ENCODE data around the gene C12orf56. TPM values are rescaled to one million over a fixed set of nuclear protein-coding genes. Genes with fewer than 3 reads are reported as not detected.
"Not testable (repeated sequence)": the region's sequence is repeated elsewhere in the genome, so short reads cannot be mapped to it uniquely, and the experiment has no call there.

C12orf56 gene
- total and polyA plus RNA-seq, 9 donors = not detected

- intact Hi-C loops (cut with DNase I) = no loop called here
- DNase-seq = no peak
- TF ChIP-seq EP300 (IDR thresholded peaks at IDR 0.05) = no peak
- no peak for TF ChIP-seq POLR2A (IDR thresholded peaks at IDR 0.05)
- TF ChIP-seq CTCF (IDR thresholded peaks at IDR 0.05) = no peak
- Histone ChIP-seq H3K36me3 (no peaks in the 10 kb centered on the region), H3K4me1 (ENCODE audit: insufficient read depth) (peaks cover 2% of the 10 kb centered on the region), H3K27ac (no peak overlapping the region), H3K27me3 (no peaks in the 10 kb centered on the region), H3K4me3 (no peak overlapping the region), H3K9me3 (no peaks in the 10 kb centered on the region)
- 61 to 82% (median 79%) methylated on average over 2 of the region's 2 CpGs for WGBS, 3 donors
These were observed 5.1 kb downstream of the C12orf56 start for GRCh38 chr12:64385468-64385867.

- H3K4me1 ChIP-seq (ENCODE audit: insufficient read depth) = no peaks in the 10 kb centered on the region
- H3K36me3 ChIP-seq = no peaks in the 10 kb centered on the region
- no peak for DNase-seq
- no peaks in the 10 kb centered on the region for H3K27me3 ChIP-seq
- 85 to 89% (median 86%) methylated on average over 3 of the region's 3 CpGs for WGBS, 3 donors
- intact Hi-C loops (cut with DNase I) = no loop called here
- no peak overlapping the region for H3K4me3 ChIP-seq
- H3K27ac ChIP-seq = no peak overlapping the region
- no peak for TF ChIP-seq EP300 (IDR thresholded peaks at IDR 0.05)
- no peak for TF ChIP-seq POLR2A (IDR thresholded peaks at IDR 0.05)
- no peak for TF ChIP-seq CTCF (IDR thresholded peaks at IDR 0.05)
- no peaks in the 10 kb centered on the region for H3K9me3 ChIP-seq
These were observed 5.5 kb downstream of the C12orf56 start for GRCh38 chr12:64385019-64385418.

GRCh38 chr12:64383675-64384074 is 6.9 kb downstream of the C12orf56 start:
- no peak overlapping the region for H3K27ac ChIP-seq

GRCh38 chr12:64362721-64363305 is 27.7 kb downstream of the C12orf56 start:
- DNase-seq = no peak
- no peaks in the 10 kb centered on the region for H3K9me3 ChIP-seq
- TF ChIP-seq CTCF (IDR thresholded peaks at IDR 0.05) (no peak), EP300 (IDR thresholded peaks at IDR 0.05) (no peak), POLR2A (IDR thresholded peaks at IDR 0.05) (no peak)
- no peaks in the 10 kb centered on the region for H3K27me3 ChIP-seq
- intact Hi-C loops (cut with DNase I) = no loop called here
- H3K36me3 ChIP-seq = no peaks in the 10 kb centered on the region
- H3K4me3 ChIP-seq = no peak overlapping the region
- WGBS, 3 donors = 93 to 97% (median 93%) methylated on average over 4 of the region's 4 CpGs
- H3K27ac ChIP-seq = no peak overlapping the region
- H3K4me1 ChIP-seq (ENCODE audit: insufficient read depth) = no peaks in the 10 kb centered on the region

More at GRCh38 chr12:64383675-64384074, 6.9 kb downstream of the C12orf56 start:
- Histone ChIP-seq H3K4me1 (ENCODE audit: insufficient read depth) (no peaks in the 10 kb centered on the region), H3K36me3 (no peaks in the 10 kb centered on the region), H3K4me3 (no peak overlapping the region), H3K27me3 (no peaks in the 10 kb centered on the region), H3K9me3 (no peaks in the 10 kb centered on the region)
- 66 to 84% (median 80%) methylated on average over 1 of the region's 1 CpG for WGBS, 3 donors
- intact Hi-C loops (cut with DNase I) = no loop called here
- TF ChIP-seq EP300 (IDR thresholded peaks at IDR 0.05) (no peak), CTCF (IDR thresholded peaks at IDR 0.05) (no peak), POLR2A (IDR thresholded peaks at IDR 0.05) (no peak)
- DNase-seq = no peak

GRCh38 chr12:64361173-64361572 is 29.4 kb downstream of the C12orf56 start:
- 80 to 92% (median 88%) methylated on average over 3 of the region's 3 CpGs for WGBS, 3 donors
- H3K27me3 ChIP-seq; H3K4me1 ChIP-seq (ENCODE audit: insufficient read depth); intact Hi-C loops (cut with DNase I); H3K27ac ChIP-seq; H3K4me3 ChIP-seq; H3K9me3 ChIP-seq; H3K36me3 ChIP-seq; DNase-seq: not testable (repeated sequence)

GRCh38 chr12:64356209-64356608 is 34.3 kb downstream of the C12orf56 start:
- not testable (repeated sequence) for H3K27me3 ChIP-seq; DNase-seq; H3K9me3 ChIP-seq; H3K4me1 ChIP-seq (ENCODE audit: insufficient read depth); H3K4me3 ChIP-seq; H3K27ac ChIP-seq; H3K36me3 ChIP-seq
- WGBS, 3 donors = 84 to 97% (median 90%) methylated on average over 2 of the region's 2 CpGs
- intact Hi-C loops (cut with DNase I) = loop anchor here in 1 of 4 donors (5.0 kb wide), 1 partner anchor 1394 kb away; no protein-coding TSS in a partner anchor
